ENCODE results near the gene SLIT3. TPM values are rescaled to one million over a fixed set of nuclear protein-coding genes. Genes with fewer than 3 reads are reported as not detected.

Gene SLIT3
- polyA plus RNA-seq, 3 donors: 0.99 to 24.6 (median 16.4) TPM

- H3K27ac ChIP-seq (ENCODE audit: low read depth, low read length): no peak overlapping the region
- 29 to 81% (median 79%) methylated on average over 1 of the region's 1 CpG for WGBS, 3 donors
Measured at GRCh38 chr5:169197343-169197742, 103.6 kb downstream of the SLIT3 start.

GRCh38 chr5:169196059-169196458 lies 104.9 kb downstream of the SLIT3 start:
- no peak overlapping the region for H3K27ac ChIP-seq (ENCODE audit: low read depth, low read length)
- 89 to 95% (median 94%) methylated on average over 6 of the region's 6 CpGs for WGBS, 3 donors

GRCh38 chr5:169195601-169196000 lies 105.3 kb downstream of the SLIT3 start:
- WGBS, 3 donors: 70 to 89% (median 74%) methylated on average over 8 of the region's 8 CpGs
- H3K27ac ChIP-seq (ENCODE audit: low read depth, low read length): no peak overlapping the region

GRCh38 chr5:169192536-169192935 lies 108.4 kb downstream of the SLIT3 start:
- no peak overlapping the region for H3K27ac ChIP-seq (ENCODE audit: low read depth, low read length)
- 64 to 69% (median 64%) methylated on average over 3 of the region's 3 CpGs for WGBS, 3 donors

GRCh38 chr5:169190849-169191248 lies 110.1 kb downstream of the SLIT3 start:
- WGBS, 3 donors: 76 to 83% (median 81%) methylated on average over 1 of the region's 1 CpG
- H3K27ac ChIP-seq (ENCODE audit: low read depth, low read length): no peak overlapping the region

- WGBS, 3 donors: 67 to 77% (median 74%) methylated on average over 3 of the region's 3 CpGs
Measured at GRCh38 chr5:169185626-169186025, 115.3 kb downstream of the SLIT3 start.

GRCh38 chr5:169183576-169183975 lies 117.4 kb downstream of the SLIT3 start:
- H3K27ac ChIP-seq (ENCODE audit: low read depth, low read length): no peak overlapping the region

More at GRCh38 chr5:169185626-169186025, 115.3 kb downstream of the SLIT3 start:
- no peak overlapping the region for H3K27ac ChIP-seq (ENCODE audit: low read depth, low read length)

GRCh38 chr5:169182797-169183196 lies 118.1 kb downstream of the SLIT3 start:
- 70 to 88% (median 84%) methylated on average over 4 of the region's 4 CpGs for WGBS, 3 donors

GRCh38 chr5:169181814-169182213 lies 119.1 kb downstream of the SLIT3 start:
- 65 to 74% (median 66%) methylated on average over 8 of the region's 8 CpGs for WGBS, 3 donors
- no peak overlapping the region for H3K27ac ChIP-seq (ENCODE audit: low read depth, low read length)

More at GRCh38 chr5:169182797-169183196, 118.1 kb downstream of the SLIT3 start:
- no peak overlapping the region for H3K27ac ChIP-seq (ENCODE audit: low read depth, low read length)

GRCh38 chr5:169178754-169179153 lies 122.2 kb downstream of the SLIT3 start:
- no peak overlapping the region for H3K27ac ChIP-seq (ENCODE audit: low read depth, low read length)
- WGBS, 3 donors: 61 to 72% (median 64%) methylated on average over 3 of the region's 3 CpGs

GRCh38 chr5:169178274-169178673 lies 122.7 kb downstream of the SLIT3 start:
- 75 to 86% (median 83%) methylated on average over 5 of the region's 5 CpGs for WGBS, 3 donors
- H3K27ac ChIP-seq (ENCODE audit: low read depth, low read length): no peak overlapping the region

GRCh38 chr5:169176709-169177694 lies 123.9 kb downstream of the SLIT3 start:
- no peak overlapping the region for H3K27ac ChIP-seq (ENCODE audit: low read depth, low read length)
- 67 to 69% (median 67%) methylated on average over 5 of the region's 5 CpGs for WGBS, 3 donors

- WGBS, 3 donors: 81 to 95% (median 85%) methylated on average over 3 of the region's 3 CpGs
- no peak overlapping the region for H3K27ac ChIP-seq (ENCODE audit: low read depth, low read length)
Measured at GRCh38 chr5:169175733-169176132, 125.2 kb downstream of the SLIT3 start.

- 90 to 96% (median 91%) methylated on average over 1 of the region's 1 CpG for WGBS, 3 donors
- H3K27ac ChIP-seq (ENCODE audit: low read depth, low read length): no peak overlapping the region
Measured at GRCh38 chr5:169174923-169175322, 126.0 kb downstream of the SLIT3 start.

- 74 to 84% (median 74%) methylated on average over 6 of the region's 6 CpGs for WGBS, 3 donors
- no peak overlapping the region for H3K27ac ChIP-seq (ENCODE audit: low read depth, low read length)
Measured at GRCh38 chr5:169173372-169173771, 127.6 kb downstream of the SLIT3 start.

GRCh38 chr5:169171515-169171914 lies 129.4 kb downstream of the SLIT3 start:
- no peak overlapping the region for H3K27ac ChIP-seq (ENCODE audit: low read depth, low read length)
- 64 to 80% (median 70%) methylated on average over 2 of the region's 2 CpGs for WGBS, 3 donors

GRCh38 chr5:169169783-169170182 lies 131.2 kb downstream of the SLIT3 start:
- 83 to 87% (median 85%) methylated on average over 4 of the region's 4 CpGs for WGBS, 3 donors
- no peak overlapping the region for H3K27ac ChIP-seq (ENCODE audit: low read depth, low read length)

- 60 to 71% (median 68%) methylated on average over 3 of the region's 3 CpGs for WGBS, 3 donors
- H3K27ac ChIP-seq (ENCODE audit: low read depth, low read length): no peak overlapping the region
Measured at GRCh38 chr5:169168280-169168679, 132.7 kb downstream of the SLIT3 start.

GRCh38 chr5:169166078-169166477 lies 134.9 kb downstream of the SLIT3 start:
- 76 to 92% (median 89%) methylated on average over 8 of the region's 8 CpGs for WGBS, 3 donors
- no peak overlapping the region for H3K27ac ChIP-seq (ENCODE audit: low read depth, low read length)

- WGBS, 3 donors: 53 to 100% (median 97%) methylated on average over 1 of the region's 1 CpG
- H3K27ac ChIP-seq (ENCODE audit: low read depth, low read length): no peak overlapping the region
Measured at GRCh38 chr5:169165052-169165451, 135.9 kb downstream of the SLIT3 start.
